WTC11 (cell line): ENCODE results near the gene CPN1.

Source experiments
- E2F4 ChIP-seq: sonication (generic); formaldehyde crosslinking; IDR thresholded peaks from 2 replicates; pipeline ENCODE4 v1.8.1; 2022; ENCODE audit warnings: low read depth, mild to moderate bottlenecking, moderate library complexity, missing genetic modification reagents, borderline replicate concordance
- IRF2 ChIP-seq: sonication (generic); formaldehyde crosslinking; IDR thresholded peaks from 2 replicates; pipeline ENCODE4 v1.8.0; 2022; ENCODE audit warnings: low read depth, missing genetic modification reagents, borderline replicate concordance
- ZNF281 ChIP-seq: sonication (generic); formaldehyde crosslinking; IDR thresholded peaks from 2 replicates; pipeline ENCODE4 v1.8.0; 2023; ENCODE audit warnings: mild to moderate bottlenecking, missing genetic modification reagents
- TF ChIP-seq, protein P1 (sequence below): fragments of 200-600 bp; IDR thresholded peaks from 2 replicates; pipeline ENCODE4 v1.8.0; 2022; ENCODE audit warnings: antibody characterized with exemption

- TF ChIP-seq, protein P1, sequence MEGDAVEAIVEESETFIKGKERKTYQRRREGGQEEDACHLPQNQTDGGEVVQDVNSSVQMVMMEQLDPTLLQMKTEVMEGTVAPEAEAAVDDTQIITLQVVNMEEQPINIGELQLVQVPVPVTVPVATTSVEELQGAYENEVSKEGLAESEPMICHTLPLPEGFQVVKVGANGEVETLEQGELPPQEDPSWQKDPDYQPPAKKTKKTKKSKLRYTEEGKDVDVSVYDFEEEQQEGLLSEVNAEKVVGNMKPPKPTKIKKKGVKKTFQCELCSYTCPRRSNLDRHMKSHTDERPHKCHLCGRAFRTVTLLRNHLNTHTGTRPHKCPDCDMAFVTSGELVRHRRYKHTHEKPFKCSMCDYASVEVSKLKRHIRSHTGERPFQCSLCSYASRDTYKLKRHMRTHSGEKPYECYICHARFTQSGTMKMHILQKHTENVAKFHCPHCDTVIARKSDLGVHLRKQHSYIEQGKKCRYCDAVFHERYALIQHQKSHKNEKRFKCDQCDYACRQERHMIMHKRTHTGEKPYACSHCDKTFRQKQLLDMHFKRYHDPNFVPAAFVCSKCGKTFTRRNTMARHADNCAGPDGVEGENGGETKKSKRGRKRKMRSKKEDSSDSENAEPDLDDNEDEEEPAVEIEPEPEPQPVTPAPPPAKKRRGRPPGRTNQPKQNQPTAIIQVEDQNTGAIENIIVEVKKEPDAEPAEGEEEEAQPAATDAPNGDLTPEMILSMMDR = no peak
- TF ChIP-seq IRF2 (CRISPR knock-in tag) (no peak), ZNF281 (CRISPR knock-in tag) (no peak), E2F4 (CRISPR knock-in tag) (no peak)
These were observed 61.9 kb downstream of the CPN1 start for GRCh38 chr10:100019787-100020141.
